Measurements from ENCODE around the gene HOXB1. TPM values are rescaled to one million over a fixed set of nuclear protein-coding genes. Genes with fewer than 3 reads are reported as not detected.

HOXB1 gene
- total RNA-seq (not detected), polyA plus RNA-seq (under 1 TPM in 1 of 3 donors, not detected in 2; 0.28 TPM)
- long read RNA-seq, donor 1, result 0 reads
- long read RNA-seq, donor 2, result 0 reads
- long read RNA-seq, donor 3, result 0 reads
- long read RNA-seq, donor 4, result 0 reads
- long read RNA-seq, donor 5, result 0 reads
- long read RNA-seq, donor 6, result 0 reads
- long read RNA-seq, donor 7, result 0 reads
- long read RNA-seq, donor 8, result 0 reads
- long read RNA-seq, donor 9, result 0 reads
- long read RNA-seq, donor 10, result 0 reads

GRCh38 chr17:48530887-48531272, at the start of gene HOXB1:
Gene HOXB1, minus strand, starts transcription at chr17:48531011. Its CDS starts 107 bp downstream, at chr17:48530904.
- Histone ChIP-seq H3K4me3 (no peak within 1 kb of the TSS), H3K36me3 (no peaks in the 10 kb centered on the region), H3K27ac (no peak within 1 kb of the TSS), H3K9me3 (no peaks in the 10 kb centered on the region), H3K27me3 (peaks cover 0 to 59% (median 26%) of the 10 kb centered on the region in 3 donors), H3K4me1 (peaks cover 0 to 8% (median 3%) of the 10 kb centered on the region in 4 donors)
- TF ChIP-seq EP300 (IDR thresholded peaks at IDR 0.05), result no peak
- TF ChIP-seq CTCF (IDR thresholded peaks at IDR 0.05), result no peak
- TF ChIP-seq POLR2AphosphoS5 (IDR thresholded peaks at IDR 0.05), result no peak
- no peak for TF ChIP-seq POLR2A (IDR thresholded peaks at IDR 0.05)
- intact Hi-C loops (cut with DNase I; ENCODE audit: low total_unique reads), result no loop called here
- no peak for DNase-seq
- WGBS, 5 donors, result 66 to 91% (median 72%) methylated on average over 8 to 15 of the region's 15 CpGs

- TF ChIP-seq POLR2AphosphoS5 (IDR thresholded peaks at IDR 0.05) (peak in 2 of 3 donors; percentile 35 to 52), EP300 (IDR thresholded peaks at IDR 0.05) (no peak), POLR2A (IDR thresholded peaks at IDR 0.05) (no peak), CTCF (IDR thresholded peaks at IDR 0.05) (no peak)
- Histone ChIP-seq H3K4me3 (peak overlapping the region; percentile 57 to 61 (median 58)), H3K27ac (peak overlapping the region; percentile 81 to 95 (median 93)), H3K9me3 (no peaks in the 10 kb centered on the region), H3K36me3 (no peaks in the 10 kb centered on the region), H3K27me3 (peaks cover 0 to 100% (median 89%) of the 10 kb centered on the region in 3 donors), H3K4me1 (peaks cover 14 to 74% (median 49%) of the 10 kb centered on the region in 4 donors)
- DNase-seq, result peak in 1 of 2 donors; percentile 82
- WGBS, 5 donors, result 20 to 23% (median 23%) methylated on average over 26 of the region's 26 CpGs
- intact Hi-C loops (cut with DNase I; ENCODE audit: low total_unique reads), result no loop called here
Measured at GRCh38 chr17:48579760-48580554, 49.1 kb upstream of the HOXB1 start.

- Histone ChIP-seq H3K4me3 (peak overlapping the region; percentile 57 to 61 (median 58)), H3K27ac (peak overlapping the region; percentile 28 to 95 (median 93)), H3K27me3 (peaks cover 0 to 100% (median 90%) of the 10 kb centered on the region in 3 donors), H3K36me3 (no peaks in the 10 kb centered on the region), H3K4me1 (peaks cover 14 to 74% (median 48%) of the 10 kb centered on the region in 4 donors), H3K9me3 (no peaks in the 10 kb centered on the region)
- TF ChIP-seq EP300 (IDR thresholded peaks at IDR 0.05) (no peak), POLR2AphosphoS5 (IDR thresholded peaks at IDR 0.05) (no peak), CTCF (IDR thresholded peaks at IDR 0.05) (no peak), POLR2A (IDR thresholded peaks at IDR 0.05) (no peak)
- WGBS, 5 donors, result 21 to 28% (median 23%) methylated on average over 7 of the region's 7 CpGs
- intact Hi-C loops (cut with DNase I; ENCODE audit: low total_unique reads), result no loop called here
- no peak for DNase-seq
Measured at GRCh38 chr17:48579471-48579759, 48.6 kb upstream of the HOXB1 start.

GRCh38 chr17:48578616-48579470, 48.0 kb upstream of the HOXB1 start:
- no peak for DNase-seq
- H3K4me1 ChIP-seq, result peaks cover 14 to 71% (median 46%) of the 10 kb centered on the region in 4 donors
- peaks cover 0 to 100% (median 95%) of the 10 kb centered on the region in 3 donors for H3K27me3 ChIP-seq

More at GRCh38 chr17:48578616-48579470, 48.0 kb upstream of the HOXB1 start:
- no peaks in the 10 kb centered on the region for H3K36me3 ChIP-seq
- no peaks in the 10 kb centered on the region for H3K9me3 ChIP-seq
- TF ChIP-seq POLR2AphosphoS5 (IDR thresholded peaks at IDR 0.05), result no peak
- no peak for TF ChIP-seq EP300 (IDR thresholded peaks at IDR 0.05)
- TF ChIP-seq CTCF (IDR thresholded peaks at IDR 0.05), result no peak
- peak overlapping the region; percentile 57 to 61 (median 58) for H3K4me3 ChIP-seq
- WGBS, 5 donors, result 9 to 12% (median 11%) methylated on average over 32 to 43 of the region's 43 CpGs
- intact Hi-C loops (cut with DNase I; ENCODE audit: low total_unique reads), result no loop called here
- H3K27ac ChIP-seq, result peak overlapping the region; percentile 28 to 95 (median 93)
